IMR-90 (cell line): Measurements from ENCODE around the gene SDHA. TPM values are rescaled to one million over a fixed set of nuclear protein-coding genes. Genes with fewer than 3 reads are reported as not detected.
A peak's percentile ranks its signal among the peaks of the same experiment; 100 is the strongest.
"Not testable (repeated sequence)": the region's sequence is repeated elsewhere in the genome, so short reads cannot be mapped to it uniquely, and the experiment has no call there.

Source experiments
- ATAC-seq: fragments of 200-7000 bp; cut with Tn5 transposase; 2 replicates; pipeline ENCODE4 v1.9.1; 2020; ENCODE audit warnings: low read depth, mild to moderate bottlenecking, moderate library complexity
- BruUV-seq: library from RNA; stranded (reverse); fragments of 400-500 nt; replicated peaks from 2 replicates; lab custom pipeline; 2021; lab: Mats Ljungman, UMichigan
- CTCF ChIA-PET: fragments of 300-600 bp; formaldehyde crosslinking; extraction: SDS; loops from one replicate; lab custom pipeline; 2021; ENCODE audit warnings: antibody characterized with exemption; lab: Yijun Ruan, JAX
- POLR2A ChIA-PET: fragments of 300-600 bp; sonication (Branson Sonifier 250); formaldehyde crosslinking; loops from one replicate; lab custom pipeline; 2022; ENCODE audit warnings: antibody characterized with exemption; ENCODE audit not compliant: unreplicated experiment; lab: Charles Lee
- DNase-seq: peaks from one replicate; pipeline ENCODE4 v3.0.0; 2013
- H2AFZ ChIP-seq: replicated peaks from 2 replicates; pipeline ENCODE3; 2013; ENCODE audit warnings: low read length, mild to moderate bottlenecking; ENCODE audit not compliant: poor library complexity
- H2AK5ac ChIP-seq: 2 replicates; pipeline ENCODE4 v1.6.1; 2013; ENCODE audit warnings: low read depth, low read length, inconsistent platforms
- H2AK9ac ChIP-seq: replicated peaks from 2 replicates; pipeline ENCODE3; 2013; ENCODE audit warnings: mild to moderate bottlenecking, low read depth, low read length, moderate library complexity; ENCODE audit not compliant: poor library complexity
- H2BK120ac ChIP-seq: 2 replicates; pipeline ENCODE4 v1.6.1; 2013; ENCODE audit warnings: low read depth, low read length, inconsistent platforms
- H2BK15ac ChIP-seq: 3 replicates; pipeline ENCODE4 v1.6.1; 2013; ENCODE audit warnings: low read depth, low read length, inconsistent platforms
- H2BK20ac ChIP-seq: 2 replicates; pipeline ENCODE4 v1.6.1; 2013; ENCODE audit warnings: low read depth, mild to moderate bottlenecking, inconsistent platforms, low read length, moderate library complexity
- H2BK5ac ChIP-seq: 2 replicates; pipeline ENCODE4 v1.6.1; 2013; ENCODE audit warnings: mild to moderate bottlenecking, low read depth, low read length, inconsistent platforms; ENCODE audit not compliant: poor library complexity, severe bottlenecking
- H3K14ac ChIP-seq: replicated peaks from 2 replicates; pipeline ENCODE4 v1.6.1; 2013; ENCODE audit warnings: low read depth, low read length, inconsistent platforms
- H3K18ac ChIP-seq: 2 replicates; pipeline ENCODE4 v1.6.1; 2013; ENCODE audit warnings: low read depth, low read length, control low read depth
- H3K23ac ChIP-seq: 2 replicates; pipeline ENCODE4 v1.6.1; 2013; ENCODE audit warnings: low read depth, low read length, inconsistent platforms
- H3K27ac ChIP-seq: 2 replicates; pipeline ENCODE4 v1.5.1; 2013; ENCODE audit warnings: mild to moderate bottlenecking, control low read depth, low read length; ENCODE audit not compliant: insufficient read depth
- H3K27me3 ChIP-seq: 2 replicates; pipeline ENCODE4 v1.6.1; 2013; ENCODE audit warnings: low read length; ENCODE audit not compliant: control insufficient read depth, insufficient read depth
- H3K36me3 ChIP-seq: 2 replicates; pipeline ENCODE4 v1.6.1; 2013; ENCODE audit warnings: low read length, mixed read lengths; ENCODE audit not compliant: control insufficient read depth, insufficient read depth
- H3K4ac ChIP-seq: 2 replicates; pipeline ENCODE4 v1.6.1; 2013; ENCODE audit warnings: low read depth, low read length, inconsistent platforms
- H3K4me1 ChIP-seq: 2 replicates; pipeline ENCODE4 v1.6.1; 2013; ENCODE audit warnings: low read length, mixed read lengths; ENCODE audit not compliant: control insufficient read depth, insufficient read depth
- H3K4me2 ChIP-seq: 2 replicates; pipeline ENCODE4 v1.6.1; 2013; ENCODE audit warnings: low read depth, mild to moderate bottlenecking, control low read depth, low read length, moderate library complexity
- H3K4me3 ChIP-seq: 2 replicates; pipeline ENCODE4 v1.5.1; 2013; ENCODE audit warnings: low read depth, mild to moderate bottlenecking, control low read depth, low read length, moderate library complexity; ENCODE audit not compliant: insufficient read depth
- H3K56ac ChIP-seq: 2 replicates; pipeline ENCODE4 v1.6.1; 2013; ENCODE audit warnings: low read length, inconsistent platforms; ENCODE audit not compliant: insufficient read depth; ENCODE audit errors: extremely low read depth
- H3K79me1 ChIP-seq, 2 experiments: 2 replicates each; pipeline ENCODE4 v1.6.1; 2013; ENCODE audit warnings: low read length in 2 of 2, inconsistent platforms in 1 of 2, low read depth in 1 of 2
- H3K9ac ChIP-seq: 2 replicates; pipeline ENCODE4 v1.6.1; 2013; ENCODE audit warnings: low read depth, low read length, control low read depth
- H3K9me1 ChIP-seq: 2 replicates; pipeline ENCODE4 v1.6.1; 2013; ENCODE audit warnings: low read length, inconsistent platforms; ENCODE audit not compliant: insufficient read depth
- H3K9me3 ChIP-seq: 2 replicates; pipeline ENCODE4 v1.6.1; 2013; ENCODE audit warnings: low read length; ENCODE audit not compliant: control insufficient read depth, insufficient read depth
- H4K20me1 ChIP-seq: 2 replicates; pipeline ENCODE4 v1.6.1; 2013; ENCODE audit warnings: low read length, inconsistent platforms; ENCODE audit not compliant: insufficient read depth
- H4K5ac ChIP-seq: 2 replicates; pipeline ENCODE4 v1.6.1; 2013; ENCODE audit warnings: mild to moderate bottlenecking, low read depth, low read length, control low read depth
- H4K8ac ChIP-seq, 2 experiments: 2 replicates each; pipeline ENCODE4 v1.6.1; 2013; ENCODE audit warnings: low read depth in 2 of 2, low read length in 2 of 2, control low read depth in 1 of 2, inconsistent platforms in 1 of 2
- H4K91ac ChIP-seq: 2 replicates; pipeline ENCODE4 v1.6.1; 2013; ENCODE audit warnings: low read depth, low read length, inconsistent platforms; ENCODE audit not compliant: insufficient read depth
- USF2 ChIP-seq: fragments of 150-350 bp; IDR thresholded peaks from 2 replicates; pipeline ENCODE4 v1.6.1; 2017; ENCODE audit warnings: mild to moderate bottlenecking, antibody characterized with exemption, low read length, low read depth
- WGBS, 2 experiments: methylation state at CpG; one replicate each; pipeline versions ENCODE4 v1.1.5 to v1.1.7; 2013; ENCODE audit warnings: missing lambda C conversion rate in 2 of 2; ENCODE audit not compliant: insufficient read length in 1 of 2; ENCODE audit errors: extremely low coverage in 2 of 2; 5-methylcytosine and 5-hydroxymethylcytosine counted together
- dilution Hi-C: fragments of 300-500 bp; cut with HindIII; formaldehyde crosslinking; loops from one replicate; pipeline ENCODE4 v1.14.3; 2018; ENCODE audit warnings: low sequenced_read_pairs; ENCODE audit not compliant: unreplicated experiment
- in situ Hi-C: fragments of 300-500 bp; cut with MboI; formaldehyde crosslinking; loops from 3 replicates; pipeline ENCODE4 v1.14.3; 2019; ENCODE audit warnings: low sequenced_read_pairs, inconsistent platforms, mixed read lengths
- intact Hi-C: fragments of 100-400 bp; cut with micrococcal nuclease; formaldehyde crosslinking; loops from 2 replicates; pipeline ENCODE4 v1.10.0; 2022
- polyA plus RNA-seq, 3 experiments: library from polyadenylated mRNA; depleted of rRNA; stranded (reverse); fragments of >200 nt; gene quantifications; 2 replicates each; pipeline ENCODE4 v1.2.3, GENCODE V29; 2012; ENCODE audit warnings: low replicate concordance in 1 of 3
- total RNA-seq: library from RNA; depleted of rRNA; stranded (reverse); fragments of >200 nt; gene quantifications from 2 replicates; pipeline ENCODE4 v1.2.3, GENCODE V29; 2012

SDHA gene
- total and polyA plus RNA-seq, 2 of the 4 experiments (the other 2 are of a cell fraction): 105 to 121 TPM

GRCh38 chr5:302966-303365, 84.8 kb downstream of the SDHA start:
- H3K18ac ChIP-seq: no peak overlapping the region
- H2BK120ac ChIP-seq: no peak overlapping the region
- peaks cover 84% of the 10 kb centered on the region for H4K20me1 ChIP-seq
- H3K4me2 ChIP-seq: no peak overlapping the region
- no peak overlapping the region for H2AFZ ChIP-seq
- H3K56ac ChIP-seq: no peak overlapping the region
- H2BK15ac ChIP-seq: no peak overlapping the region
- peaks cover 11% of the 10 kb centered on the region; the same call in 1 of the 2 replicates for H3K9me1 ChIP-seq
- no peak overlapping the region for H3K9ac ChIP-seq
- ChIA-PET CTCF (no interaction called here), POLR2A (no interaction called here)
- ATAC-seq: no peak
- 98% methylated on average over 6 of the region's 8 CpGs; no CpG with 5 or more reads in 1 of the 2 experiments for WGBS, 2 experiments
- H4K8ac ChIP-seq: no peak overlapping the region
- BruUV-seq: no TSS peak
- dilution Hi-C loops (no loop called here), in situ Hi-C loops (no loop called here), intact Hi-C loops (no loop called here)
- no peak for DNase-seq
- peaks cover 19% of the 10 kb centered on the region for H3K36me3 ChIP-seq
- H2AK5ac ChIP-seq: no peak overlapping the region
- peaks cover 24 to 58% of the 10 kb centered on the region in 2 experiments for H3K79me1 ChIP-seq
- no peak overlapping the region for H4K5ac ChIP-seq
- H3K23ac ChIP-seq: no peak overlapping the region
- no peak overlapping the region for H3K4ac ChIP-seq
- H3K4me3 ChIP-seq: no peak overlapping the region
- H3K9me3 ChIP-seq: no peaks in the 10 kb centered on the region
- H2BK5ac ChIP-seq: no peak overlapping the region
- H3K27me3 ChIP-seq: no peaks in the 10 kb centered on the region
- no peak for TF ChIP-seq USF2
- no peak overlapping the region for H3K14ac ChIP-seq
- H2AK9ac ChIP-seq: no peak overlapping the region
- H3K4me1 ChIP-seq: peaks cover 3% of the 10 kb centered on the region; the same call in 1 of the 2 replicates
- no peak overlapping the region for H3K27ac ChIP-seq
- no peak overlapping the region for H2BK20ac ChIP-seq
- no peak overlapping the region for H4K91ac ChIP-seq

- CTCF ChIA-PET, H3K9ac ChIP-seq, H4K5ac ChIP-seq, H2BK15ac ChIP-seq, H3K4me3 ChIP-seq, H4K8ac ChIP-seq, H3K27ac ChIP-seq, BruUV-seq, H3K23ac ChIP-seq, DNase-seq, H3K27me3 ChIP-seq, H2BK5ac ChIP-seq, H4K91ac ChIP-seq, H2AK9ac ChIP-seq, H3K18ac ChIP-seq, POLR2A ChIA-PET, H3K4me2 ChIP-seq, H3K14ac ChIP-seq, H3K4ac ChIP-seq, H3K4me1 ChIP-seq, H2BK120ac ChIP-seq, H3K56ac ChIP-seq, in situ Hi-C loops, intact Hi-C loops, dilution Hi-C loops, H2AFZ ChIP-seq, H2AK5ac ChIP-seq, H3K9me3 ChIP-seq, H2BK20ac ChIP-seq: not testable (repeated sequence)
- Histone ChIP-seq H4K20me1 (peaks cover 84% of the 10 kb centered on the region), H3K9me1 (peaks cover 11% of the 10 kb centered on the region; the same call in 1 of the 2 replicates), H3K79me1 (peaks cover 24 to 60% of the 10 kb centered on the region in 2 experiments), H3K36me3 (peaks cover 22% of the 10 kb centered on the region)
- peak; percentile 27; the same call in 1 of the 2 replicates for ATAC-seq
- WGBS, 2 experiments: no CpG with 5 or more reads among the region's 8 CpGs
These were observed 85.6 kb downstream of the SDHA start for GRCh38 chr5:303741-304140.
